K562 (cell line): ENCODE measurements around the gene MIP.
"Not testable (repeated sequence)": the region's sequence is repeated elsewhere in the genome, so short reads cannot be mapped to it uniquely, and the experiment has no call there.

Experiments used
- CTCF ChIP-seq, 3 experiments: IDR thresholded peaks in 2 of 3; conservative IDR thresholded peaks in 1 of 3; 2 replicates each; pipeline ENCODE4 v1.5.1; 2011 to 2012; ENCODE audit warnings: low read length in 3 of 3, mild to moderate bottlenecking in 3 of 3, control low read depth in 2 of 3, improper control_type of control experiment in 1 of 3, inconsistent platforms in 1 of 3, low read depth in 1 of 3, mixed read lengths in 1 of 3, moderate library complexity in 1 of 3; ENCODE audit not compliant: insufficient read depth in 2 of 3
- MAFF ChIP-seq: IDR thresholded peaks from 2 replicates; pipeline ENCODE4 v1.6.1; 2012; ENCODE audit warnings: low read length, improper control_type of control experiment
- POLR2AphosphoS5 ChIP-seq: IDR thresholded peaks from 2 replicates; pipeline ENCODE4 v1.6.1; 2011; ENCODE audit warnings: mild to moderate bottlenecking, low read depth, low read length, moderate library complexity; ENCODE audit not compliant: control insufficient read depth, insufficient read depth
- SMAD4 ChIP-seq: fragments of 250-450 bp; sonication (Bioruptor Pico); conservative IDR thresholded peaks from 2 replicates; pipeline ENCODE4 v1.8.0; 2021; ENCODE audit warnings: inconsistent platforms, mild to moderate bottlenecking, moderate library complexity
- SRSF9 ChIP-seq: fragments of 200-400 bp; formaldehyde crosslinking; IDR thresholded peaks from 2 replicates; pipeline ENCODE4 v1.6.1; 2017; ENCODE audit warnings: low read depth, low read length, borderline replicate concordance
- TAF1 ChIP-seq: IDR thresholded peaks from 2 replicates; pipeline ENCODE4 v1.6.1; 2011; ENCODE audit warnings: mild to moderate bottlenecking, low read length, moderate library complexity; ENCODE audit not compliant: insufficient read depth, control insufficient read depth, severe bottlenecking; ENCODE audit errors: extremely low read depth
- TRIM24 ChIP-seq, 2 experiments: fragments of 450-650 bp; IDR thresholded peaks; 2 replicates each; pipeline ENCODE4 v1.6.1; 2016
- ZBTB1 ChIP-seq: sonication (generic); formaldehyde crosslinking; IDR thresholded peaks from 2 replicates; pipeline ENCODE4 v1.8.1; 2023; ENCODE audit warnings: missing genetic modification reagents, low read depth, mild to moderate bottlenecking, borderline replicate concordance
- ZNF639 ChIP-seq, 2 experiments: fragments of 200-800 bp in 1 of 2; sonication (Bioruptor generic) in 1 of 2; sonication (generic) in 1 of 2; formaldehyde crosslinking in 1 of 2; IDR thresholded peaks in 1 of 2; conservative IDR thresholded peaks in 1 of 2; 2 replicates each; pipeline versions ENCODE4 v1.5.0 to v1.6.1; 2016 to 2020; ENCODE audit warnings: missing compliant biosample characterization in 1 of 2, missing genetic modification characterization in 1 of 2, missing genetic modification reagents in 1 of 2

GRCh38 chr12:56404227-56404626, 50.2 kb downstream of the MIP start:
- TF ChIP-seq MAFF; ZNF639 (CRISPR knock-in tag; conservative IDR thresholded peaks at IDR 0.05 in 1 of 2, IDR thresholded peaks at IDR 0.05 in 1 of 2); TRIM24 (IDR thresholded peaks at IDR 0.05); POLR2AphosphoS5; SMAD4; TAF1; SRSF9; CTCF (IDR thresholded peaks at IDR 0.05 in 2 of 3, conservative IDR thresholded peaks at IDR 0.05 in 1 of 3; ENCODE audit: insufficient read depth in 2 of 3, low read depth in 1 of 3, low read length in 3 of 3); ZBTB1: not testable (repeated sequence)
